K562 (cell line): ENCODE data around the gene CDK14. TPM values are rescaled to one million over a fixed set of nuclear protein-coding genes. Genes with fewer than 3 reads are reported as not detected.

Source experiments
- ADNP ChIP-seq: fragments of 200-800 bp; sonication (Bioruptor generic); IDR thresholded peaks from 2 replicates; pipeline ENCODE4 v1.6.1; 2016; ENCODE audit warnings: missing genetic modification characterization, missing compliant biosample characterization
- BCLAF1 ChIP-seq, 2 experiments: fragments of 450-650 bp in 1 of 2; IDR thresholded peaks; 2 replicates each; pipeline ENCODE4 v1.6.1; 2011 to 2017; ENCODE audit warnings: low read depth in 2 of 2, antibody characterized with exemption in 1 of 2, borderline replicate concordance in 1 of 2, low read length in 1 of 2, mild to moderate bottlenecking in 1 of 2, mixed read lengths in 1 of 2; ENCODE audit not compliant: control insufficient read depth in 1 of 2
- CREM ChIP-seq: IDR thresholded peaks from 2 replicates; pipeline ENCODE4 v1.6.1; 2014; ENCODE audit warnings: antibody characterized with exemption, low read depth
- DLX4 ChIP-seq: fragments of 250-450 bp; sonication (Bioruptor Pico); IDR thresholded peaks from 2 replicates; pipeline ENCODE4 v1.6.1; 2021; ENCODE audit warnings: mild to moderate bottlenecking
- FOXM1 ChIP-seq, 2 experiments: fragments of 450-650 bp in 1 of 2; sonication (generic) in 1 of 2; formaldehyde crosslinking in 1 of 2; IDR thresholded peaks; 2 replicates each; pipeline versions ENCODE4 v1.6.1 to v1.9.0; 2017 to 2022; ENCODE audit warnings: low read depth in 2 of 2, mild to moderate bottlenecking in 2 of 2, missing genetic modification reagents in 1 of 2, moderate library complexity in 1 of 2
- HCFC1 ChIP-seq: IDR thresholded peaks from 2 replicates; pipeline ENCODE4 v1.6.1; 2012; ENCODE audit warnings: low read depth, low read length, improper control_type of control experiment
- HNRNPUL1 ChIP-seq: fragments of 200-400 bp; formaldehyde crosslinking; IDR thresholded peaks from 2 replicates; pipeline ENCODE4 v1.6.1; 2017; ENCODE audit warnings: low read length
- MED1 ChIP-seq: sonication (generic); formaldehyde crosslinking; IDR thresholded peaks from 2 replicates; pipeline ENCODE4 v1.8.1; 2023; ENCODE audit warnings: missing genetic modification reagents, borderline replicate concordance
- PTBP1 ChIP-seq: fragments of 200-400 bp; formaldehyde crosslinking; IDR thresholded peaks from 2 replicates; pipeline ENCODE4 v1.6.1; 2017; ENCODE audit warnings: low read depth, low read length
- SMC3 ChIP-seq: conservative IDR thresholded peaks from 2 replicates; pipeline ENCODE4 v1.6.1; 2011; ENCODE audit warnings: low read depth, low read length, improper control_type of control experiment; ENCODE audit not compliant: insufficient read depth
- SRSF7 ChIP-seq: fragments of 200-400 bp; formaldehyde crosslinking; optimal IDR thresholded peaks from 2 replicates; pipeline ENCODE3; 2017; ENCODE audit warnings: mild to moderate bottlenecking, low read depth, low read length
- STAT5B ChIP-seq: fragments of 250-450 bp; sonication (Bioruptor Pico); IDR thresholded peaks from 2 replicates; pipeline ENCODE4 v1.8.0; 2021; ENCODE audit warnings: mild to moderate bottlenecking, inconsistent platforms
- TCFL5 ChIP-seq: fragments of 250-450 bp; sonication (Bioruptor Pico); conservative IDR thresholded peaks from 2 replicates; pipeline ENCODE4 v1.6.1; 2021; ENCODE audit warnings: mild to moderate bottlenecking, moderate library complexity, matching md5 sums
- TFAP4 ChIP-seq: sonication (generic); formaldehyde crosslinking; IDR thresholded peaks from 2 replicates; pipeline ENCODE4 v1.8.0; 2022; ENCODE audit warnings: missing genetic modification reagents, mild to moderate bottlenecking, moderate library complexity, borderline replicate concordance
- THRB ChIP-seq: fragments of 450-650 bp; formaldehyde crosslinking; conservative IDR thresholded peaks from 2 replicates; pipeline ENCODE4 v1.4.0; 2022; ENCODE audit warnings: mild to moderate bottlenecking, missing genetic modification characterization
- ZBTB7A ChIP-seq: IDR thresholded peaks from 2 replicates; pipeline ENCODE4 v1.6.1; 2011; ENCODE audit warnings: low read depth, mild to moderate bottlenecking, low read length, moderate library complexity, borderline replicate concordance; ENCODE audit not compliant: control insufficient read depth
- ZNF232 ChIP-seq: sonication (generic); formaldehyde crosslinking; IDR thresholded peaks from 2 replicates; pipeline ENCODE4 v1.8.0; 2022; ENCODE audit warnings: mild to moderate bottlenecking, missing genetic modification reagents
- ZNF354B ChIP-seq: fragments of 250-450 bp; sonication (Bioruptor Pico); IDR thresholded peaks from 2 replicates; pipeline ENCODE4 v1.4.0; 2020
- ZNF639 ChIP-seq, 2 experiments: fragments of 200-800 bp in 1 of 2; sonication (Bioruptor generic) in 1 of 2; sonication (generic) in 1 of 2; formaldehyde crosslinking in 1 of 2; IDR thresholded peaks in 1 of 2; conservative IDR thresholded peaks in 1 of 2; 2 replicates each; pipeline versions ENCODE4 v1.5.0 to v1.6.1; 2016 to 2020; ENCODE audit warnings: missing compliant biosample characterization in 1 of 2, missing genetic modification characterization in 1 of 2, missing genetic modification reagents in 1 of 2
- polyA plus RNA-seq, 8 experiments: library from polyadenylated mRNA; depleted of rRNA in 4 of 8; stranded (reverse) in 5 of 8; unstranded in 3 of 8; fragments of >200 nt; fragmentation: Nextera tagmentation in 2 of 8; fragmentation: Illumina TruSeq in 1 of 8; extraction: Ambion mirVana in 2 of 8; extraction: Trizol in 1 of 8; gene quantifications; 2 replicates each; pipeline versions ENCODE4 v1.2.1 to v1.2.3, GENCODE V29; 2011 to 2014; ENCODE audit warnings: inconsistent platforms in 1 of 8, missing spikeins in 1 of 8
- total RNA-seq, 7 experiments: library from RNA; depleted of rRNA in 6 of 7; stranded (reverse); fragments of >200 nt in 6 of 7; fragmentation: Illumina TruSeq in 2 of 7; extraction: Trizol in 2 of 7; gene quantifications; 2 replicates each; pipeline versions ENCODE4 v1.2.1 to v1.2.3, GENCODE V29; 2011 to 2021; ENCODE audit warnings: low replicate concordance in 1 of 7

The CDK14 gene
- total and polyA plus RNA-seq, 9 of the 15 experiments (the other 6 are each of a cell fraction or from before 2014, with no cell fraction given), result 0.03 to 0.91 (median 0.16) TPM

GRCh38 chr7:91034459-91035368 is 438.6 kb downstream of the CDK14 start (continued):
- TF ChIP-seq PTBP1 (no peak), BCLAF1 (IDR thresholded peaks at IDR 0.05; ENCODE audit: borderline replicate concordance in 1 of 2, control insufficient read depth in 1 of 2, low read depth in 2 of 2, low read length in 1 of 2) (no peak), SRSF7 (no peak), SMC3 (peak; percentile 43; the same call in 1 of the 2 replicates), ZNF232 (no peak), THRB (CRISPR knock-in tag) (no peak), ZBTB7A (no peak), TCFL5 (CRISPR knock-in tag) (no peak), HCFC1 (no peak), HNRNPUL1 (no peak), DLX4 (CRISPR knock-in tag) (no peak), ADNP (tag) (no peak), ZNF354B (CRISPR knock-in tag) (no peak), FOXM1 (IDR thresholded peaks at IDR 0.05; ENCODE audit: low read depth) (no peak), FOXM1 (CRISPR knock-in tag; IDR thresholded peaks at IDR 0.05; ENCODE audit: low read depth) (no peak), ZNF639 (CRISPR knock-in tag; conservative IDR thresholded peaks at IDR 0.05 in 1 of 2, IDR thresholded peaks at IDR 0.05 in 1 of 2) (no peak), TFAP4 (CRISPR knock-in tag) (no peak), CREM (no peak), STAT5B (no peak), MED1 (CRISPR knock-in tag) (no peak)
